Measurements from ENCODE around the gene ZFAND6. TPM values are rescaled to one million over a fixed set of nuclear protein-coding genes. Genes with fewer than 3 reads are reported as not detected.
"Not testable (repeated sequence)": the region's sequence is repeated elsewhere in the genome, so short reads cannot be mapped to it uniquely, and the experiment has no call there.

Gene ZFAND6
- total RNA-seq, 1 experiment from 2014 or later: 41.4 TPM

GRCh38 chr15:80017139-80017538 lies 42.3 kb upstream of the ZFAND6 start:
- BruUV-seq (replicated peaks); H3K36me3 ChIP-seq (ENCODE audit: insufficient read depth, low read length, poor library complexity, severe bottlenecking); intact Hi-C loops (cut with micrococcal nuclease; ENCODE audit: unreplicated experiment); H3K27ac ChIP-seq (ENCODE audit: low read depth, low read length, poor library complexity, severe bottlenecking); POLR2A ChIA-PET (ENCODE audit: low non-redundant PET); H3K4me1 ChIP-seq (ENCODE audit: insufficient read depth, low read length, poor library complexity, severe bottlenecking); H3K9me3 ChIP-seq (ENCODE audit: low read depth, low read length, poor library complexity, severe bottlenecking); CTCF ChIA-PET; H3K4me3 ChIP-seq (ENCODE audit: low read depth, low read length, poor library complexity, severe bottlenecking); H3K27me3 ChIP-seq (replicated peaks; ENCODE audit: insufficient read depth, low read depth, low read length, poor library complexity); DNase-seq (ENCODE audit: low spot score): not testable (repeated sequence)

DNA sequence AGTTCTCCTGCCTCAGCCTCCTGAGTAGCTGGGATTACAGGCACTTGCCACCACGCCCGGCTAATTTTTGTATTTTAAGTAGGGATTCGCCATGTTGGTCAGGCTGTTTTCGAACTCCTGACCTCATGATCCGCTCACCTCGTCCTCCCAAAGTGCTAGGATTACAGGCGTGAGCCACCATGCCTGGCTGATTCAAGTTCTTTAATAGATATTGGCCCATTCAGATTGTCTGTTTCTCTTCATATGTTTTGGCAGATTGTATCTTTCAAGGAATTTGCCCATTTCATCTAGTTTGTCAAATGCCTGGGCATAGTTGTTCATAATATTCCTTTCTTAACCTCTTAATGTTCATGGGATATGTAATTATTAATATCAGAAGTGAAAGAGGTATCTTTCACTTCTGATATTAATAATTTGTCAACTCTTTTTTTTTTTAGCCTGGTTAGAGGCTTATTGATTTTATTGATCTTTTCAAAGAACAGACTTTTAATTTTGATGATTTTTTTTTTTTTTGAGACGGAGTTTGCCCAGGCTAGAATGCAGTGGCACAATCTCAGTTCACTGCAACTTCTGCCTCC lies 40.2 kb upstream of the ZFAND6 start:
- TF ChIP-seq CTCF (conservative IDR thresholded peaks at IDR 0.05; ENCODE audit: low read depth, low read length) (no peak), EZH2 (IDR thresholded peaks at IDR 0.05; ENCODE audit: borderline replicate concordance, low read depth, low read length, poor library complexity, severe bottlenecking) (no peak)
- H3K27me3 ChIP-seq (replicated peaks; ENCODE audit: insufficient read depth, low read depth, low read length, poor library complexity): no peaks in the 10 kb centered on the region
- ChIA-PET CTCF (no interaction called here), POLR2A (ENCODE audit: low non-redundant PET) (no interaction called here)
- DNase-seq (ENCODE audit: low spot score): no peak
- H3K9me3 ChIP-seq (ENCODE audit: low read depth, low read length, poor library complexity, severe bottlenecking): no peaks in the 10 kb centered on the region
- H3K4me1 ChIP-seq (ENCODE audit: insufficient read depth, low read length, poor library complexity, severe bottlenecking): no peaks in the 10 kb centered on the region
- no peaks in the 10 kb centered on the region for H3K36me3 ChIP-seq (ENCODE audit: insufficient read depth, low read length, poor library complexity, severe bottlenecking)
- no peak overlapping the region for H3K27ac ChIP-seq (ENCODE audit: low read depth, low read length, poor library complexity, severe bottlenecking)
- no peak overlapping the region for H3K4me3 ChIP-seq (ENCODE audit: low read depth, low read length, poor library complexity, severe bottlenecking)
- intact Hi-C loops (cut with micrococcal nuclease; ENCODE audit: unreplicated experiment): no loop called here
- BruUV-seq (replicated peaks): no TSS peak

- intact Hi-C loops (cut with micrococcal nuclease; ENCODE audit: unreplicated experiment); POLR2A ChIA-PET (ENCODE audit: low non-redundant PET); CTCF ChIA-PET: not testable (repeated sequence)
These were observed 39.3 kb upstream of the ZFAND6 start for GRCh38 chr15:80020149-80020548.

DNA sequence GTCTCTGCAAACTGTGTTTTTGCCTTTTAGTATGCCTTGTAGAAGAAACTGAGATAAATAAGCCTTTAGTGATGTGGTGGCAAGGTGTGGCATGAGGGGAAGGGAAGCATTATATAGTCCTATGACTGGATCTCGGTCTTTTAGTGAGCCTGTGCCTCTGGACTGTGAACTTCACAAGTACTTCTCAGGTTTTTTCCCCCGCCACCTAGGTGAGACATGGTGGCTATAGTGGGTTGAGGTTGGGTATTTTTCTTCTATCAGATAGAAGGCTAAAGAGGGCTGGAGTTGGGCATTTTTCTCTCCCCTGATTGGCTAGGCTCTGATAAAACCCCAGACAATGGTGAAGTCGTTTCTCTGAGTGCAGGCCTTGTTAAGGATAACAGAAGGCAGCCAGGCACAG lies 38.7 kb upstream of the ZFAND6 start:
- TF ChIP-seq EZH2 (IDR thresholded peaks at IDR 0.05; ENCODE audit: borderline replicate concordance, low read depth, low read length, poor library complexity, severe bottlenecking): no peak
- no peak for TF ChIP-seq CTCF (conservative IDR thresholded peaks at IDR 0.05; ENCODE audit: low read depth, low read length)
- Histone ChIP-seq H3K9me3 (ENCODE audit: low read depth, low read length, poor library complexity, severe bottlenecking) (no peaks in the 10 kb centered on the region), H3K27me3 (replicated peaks; ENCODE audit: insufficient read depth, low read depth, low read length, poor library complexity) (no peaks in the 10 kb centered on the region), H3K27ac (ENCODE audit: low read depth, low read length, poor library complexity, severe bottlenecking) (no peak overlapping the region), H3K4me3 (ENCODE audit: low read depth, low read length, poor library complexity, severe bottlenecking) (no peak overlapping the region), H3K36me3 (ENCODE audit: insufficient read depth, low read length, poor library complexity, severe bottlenecking) (no peaks in the 10 kb centered on the region), H3K4me1 (ENCODE audit: insufficient read depth, low read length, poor library complexity, severe bottlenecking) (no peaks in the 10 kb centered on the region)
- CTCF ChIA-PET: no interaction called here
- no TSS peak for BruUV-seq (replicated peaks)
- intact Hi-C loops (cut with micrococcal nuclease; ENCODE audit: unreplicated experiment): no loop called here
- POLR2A ChIA-PET (ENCODE audit: low non-redundant PET): no interaction called here
- no peak for DNase-seq (ENCODE audit: low spot score)

More at GRCh38 chr15:80020149-80020548, 39.3 kb upstream of the ZFAND6 start:
- not testable (repeated sequence) for H3K4me3 ChIP-seq (ENCODE audit: low read depth, low read length, poor library complexity, severe bottlenecking); BruUV-seq (replicated peaks); H3K4me1 ChIP-seq (ENCODE audit: insufficient read depth, low read length, poor library complexity, severe bottlenecking); H3K9me3 ChIP-seq (ENCODE audit: low read depth, low read length, poor library complexity, severe bottlenecking); H3K27me3 ChIP-seq (replicated peaks; ENCODE audit: insufficient read depth, low read depth, low read length, poor library complexity); H3K36me3 ChIP-seq (ENCODE audit: insufficient read depth, low read length, poor library complexity, severe bottlenecking); H3K27ac ChIP-seq (ENCODE audit: low read depth, low read length, poor library complexity, severe bottlenecking); DNase-seq (ENCODE audit: low spot score)

Data from A673 (cell line).